SK-N-SH (cell line): ENCODE measurements around the gene NR2C1.

Source experiments
- CHD2 ChIP-seq: fragments of 150-350 bp; IDR thresholded peaks from 2 replicates; pipeline ENCODE4 v1.6.1; 2018; ENCODE audit warnings: low read length; ENCODE audit not compliant: partially characterized antibody
- FOXM1 ChIP-seq: IDR thresholded peaks from 2 replicates; pipeline ENCODE4 v1.4.0; 2012; ENCODE audit warnings: low read depth, mild to moderate bottlenecking
- GABPA ChIP-seq: IDR thresholded peaks from 2 replicates; pipeline ENCODE4 v1.4.0; 2012; ENCODE audit warnings: low read depth, mild to moderate bottlenecking
- JUND ChIP-seq: IDR thresholded peaks from 2 replicates; pipeline ENCODE4 v1.4.0; 2012
- MAX ChIP-seq: IDR thresholded peaks from 2 replicates; pipeline ENCODE4 v1.4.0; 2012; ENCODE audit warnings: low read depth
- MXI1 ChIP-seq: IDR thresholded peaks from 2 replicates; pipeline ENCODE4 v1.6.1; 2012; ENCODE audit warnings: mild to moderate bottlenecking, low read depth, low read length, improper control_type of control experiment
- POLR2AphosphoS5 ChIP-seq: IDR thresholded peaks from 2 replicates; pipeline ENCODE4 v1.6.1; 2012; ENCODE audit warnings: low read depth, low read length
- RAD21 ChIP-seq: IDR thresholded peaks from 2 replicates; pipeline ENCODE4 v1.6.1; 2012; ENCODE audit warnings: mild to moderate bottlenecking, low read length
- SIN3A ChIP-seq: IDR thresholded peaks from 2 replicates; pipeline ENCODE4 v1.6.1; 2012; ENCODE audit warnings: low read depth, mild to moderate bottlenecking, low read length, moderate library complexity, borderline replicate concordance
- TAF1 ChIP-seq: IDR thresholded peaks from 2 replicates; pipeline ENCODE4 v1.6.1; 2012; ENCODE audit warnings: low read depth, mild to moderate bottlenecking, low read length, moderate library complexity, borderline replicate concordance
- YY1 ChIP-seq: IDR thresholded peaks from 2 replicates; pipeline ENCODE4 v1.4.0; 2012; ENCODE audit warnings: low read depth, mild to moderate bottlenecking
- TF ChIP-seq, protein P1 (sequence below): fragments of 200-600 bp; sonication (generic); IDR thresholded peaks from 2 replicates; pipeline ENCODE4 v1.6.1; 2017; ENCODE audit warnings: antibody characterized with exemption, mild to moderate bottlenecking, moderate library complexity
- TF ChIP-seq, protein P2 (sequence below): IDR thresholded peaks from 2 replicates; pipeline ENCODE4 v1.4.0; 2012; ENCODE audit warnings: low read depth, borderline replicate concordance
- TF ChIP-seq, protein P3 (sequence below): IDR thresholded peaks from 2 replicates; pipeline ENCODE4 v1.6.1; 2012; ENCODE audit warnings: mild to moderate bottlenecking, low read depth, low read length, moderate library complexity

- TF ChIP-seq MXI1 (no peak), YY1 (no peak), TAF1 (no peak), POLR2AphosphoS5 (no peak), MAX (no peak), RAD21 (no peak), JUND (no peak), GABPA (no peak), FOXM1 (no peak), SIN3A (no peak), CHD2 (no peak)
- TF ChIP-seq, protein P1, sequence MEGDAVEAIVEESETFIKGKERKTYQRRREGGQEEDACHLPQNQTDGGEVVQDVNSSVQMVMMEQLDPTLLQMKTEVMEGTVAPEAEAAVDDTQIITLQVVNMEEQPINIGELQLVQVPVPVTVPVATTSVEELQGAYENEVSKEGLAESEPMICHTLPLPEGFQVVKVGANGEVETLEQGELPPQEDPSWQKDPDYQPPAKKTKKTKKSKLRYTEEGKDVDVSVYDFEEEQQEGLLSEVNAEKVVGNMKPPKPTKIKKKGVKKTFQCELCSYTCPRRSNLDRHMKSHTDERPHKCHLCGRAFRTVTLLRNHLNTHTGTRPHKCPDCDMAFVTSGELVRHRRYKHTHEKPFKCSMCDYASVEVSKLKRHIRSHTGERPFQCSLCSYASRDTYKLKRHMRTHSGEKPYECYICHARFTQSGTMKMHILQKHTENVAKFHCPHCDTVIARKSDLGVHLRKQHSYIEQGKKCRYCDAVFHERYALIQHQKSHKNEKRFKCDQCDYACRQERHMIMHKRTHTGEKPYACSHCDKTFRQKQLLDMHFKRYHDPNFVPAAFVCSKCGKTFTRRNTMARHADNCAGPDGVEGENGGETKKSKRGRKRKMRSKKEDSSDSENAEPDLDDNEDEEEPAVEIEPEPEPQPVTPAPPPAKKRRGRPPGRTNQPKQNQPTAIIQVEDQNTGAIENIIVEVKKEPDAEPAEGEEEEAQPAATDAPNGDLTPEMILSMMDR: no peak
- TF ChIP-seq, protein P2, sequence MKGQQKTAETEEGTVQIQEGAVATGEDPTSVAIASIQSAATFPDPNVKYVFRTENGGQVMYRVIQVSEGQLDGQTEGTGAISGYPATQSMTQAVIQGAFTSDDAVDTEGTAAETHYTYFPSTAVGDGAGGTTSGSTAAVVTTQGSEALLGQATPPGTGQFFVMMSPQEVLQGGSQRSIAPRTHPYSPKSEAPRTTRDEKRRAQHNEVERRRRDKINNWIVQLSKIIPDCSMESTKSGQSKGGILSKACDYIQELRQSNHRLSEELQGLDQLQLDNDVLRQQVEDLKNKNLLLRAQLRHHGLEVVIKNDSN: no peak
- TF ChIP-seq, protein P3, sequence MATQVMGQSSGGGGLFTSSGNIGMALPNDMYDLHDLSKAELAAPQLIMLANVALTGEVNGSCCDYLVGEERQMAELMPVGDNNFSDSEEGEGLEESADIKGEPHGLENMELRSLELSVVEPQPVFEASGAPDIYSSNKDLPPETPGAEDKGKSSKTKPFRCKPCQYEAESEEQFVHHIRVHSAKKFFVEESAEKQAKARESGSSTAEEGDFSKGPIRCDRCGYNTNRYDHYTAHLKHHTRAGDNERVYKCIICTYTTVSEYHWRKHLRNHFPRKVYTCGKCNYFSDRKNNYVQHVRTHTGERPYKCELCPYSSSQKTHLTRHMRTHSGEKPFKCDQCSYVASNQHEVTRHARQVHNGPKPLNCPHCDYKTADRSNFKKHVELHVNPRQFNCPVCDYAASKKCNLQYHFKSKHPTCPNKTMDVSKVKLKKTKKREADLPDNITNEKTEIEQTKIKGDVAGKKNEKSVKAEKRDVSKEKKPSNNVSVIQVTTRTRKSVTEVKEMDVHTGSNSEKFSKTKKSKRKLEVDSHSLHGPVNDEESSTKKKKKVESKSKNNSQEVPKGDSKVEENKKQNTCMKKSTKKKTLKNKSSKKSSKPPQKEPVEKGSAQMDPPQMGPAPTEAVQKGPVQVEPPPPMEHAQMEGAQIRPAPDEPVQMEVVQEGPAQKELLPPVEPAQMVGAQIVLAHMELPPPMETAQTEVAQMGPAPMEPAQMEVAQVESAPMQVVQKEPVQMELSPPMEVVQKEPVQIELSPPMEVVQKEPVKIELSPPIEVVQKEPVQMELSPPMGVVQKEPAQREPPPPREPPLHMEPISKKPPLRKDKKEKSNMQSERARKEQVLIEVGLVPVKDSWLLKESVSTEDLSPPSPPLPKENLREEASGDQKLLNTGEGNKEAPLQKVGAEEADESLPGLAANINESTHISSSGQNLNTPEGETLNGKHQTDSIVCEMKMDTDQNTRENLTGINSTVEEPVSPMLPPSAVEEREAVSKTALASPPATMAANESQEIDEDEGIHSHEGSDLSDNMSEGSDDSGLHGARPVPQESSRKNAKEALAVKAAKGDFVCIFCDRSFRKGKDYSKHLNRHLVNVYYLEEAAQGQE: no peak
These were observed 3.9 kb upstream of the NR2C1 start for GRCh38 chr12:95077341-95077740.
